ENCODE measurements around the gene KCP. TPM values are rescaled to one million over a fixed set of nuclear protein-coding genes. Genes with fewer than 3 reads are reported as not detected.

The KCP gene
- total RNA-seq, 1 experiment from 2014 or later = 0.68 TPM

GRCh38 chr7:128928159-128928813 is 17.8 kb upstream of the KCP start:
- Mint-ChIP-seq H3K36me3 (ENCODE audit: insufficient read depth, unreplicated experiment) (no peaks in the 10 kb centered on the region), H3K9me3 (ENCODE audit: unreplicated experiment) (no peaks in the 10 kb centered on the region), H3K27me3 (ENCODE audit: insufficient read depth, unreplicated experiment) (peaks cover 13% of the 10 kb centered on the region), H3K27ac (ENCODE audit: low read depth, unreplicated experiment) (no peak overlapping the region), H3K4me3 (ENCODE audit: unreplicated experiment) (no peak overlapping the region), H3K4me1 (ENCODE audit: insufficient read depth, unreplicated experiment) (no peaks in the 10 kb centered on the region)
- ChIA-PET CTCF (interaction anchor here (0.7 kb wide), 1 partner anchor 502 kb away, joined by 3 read pairs; no protein-coding TSS in a partner anchor), POLR2A (no interaction called here)
- intact Hi-C loops (cut with micrococcal nuclease) = no loop called here
- no peak for TF ChIP-seq CTCF (IDR thresholded peaks at IDR 0.05; ENCODE audit: unreplicated experiment)
- BruUV-seq (replicated peaks) = no TSS peak
- no peak for DNase-seq (ENCODE audit: unreplicated experiment)

- H3K9me3 Mint-ChIP-seq (ENCODE audit: unreplicated experiment) = no peaks in the 10 kb centered on the region
- H3K36me3 Mint-ChIP-seq (ENCODE audit: insufficient read depth, unreplicated experiment) = no peaks in the 10 kb centered on the region
- TF ChIP-seq CTCF (IDR thresholded peaks at IDR 0.05; ENCODE audit: unreplicated experiment) = no peak
- no peak overlapping the region for H3K27ac Mint-ChIP-seq (ENCODE audit: low read depth, unreplicated experiment)
- no peak for DNase-seq (ENCODE audit: unreplicated experiment)
- no peaks in the 10 kb centered on the region for H3K4me1 Mint-ChIP-seq (ENCODE audit: insufficient read depth, unreplicated experiment)
- BruUV-seq (replicated peaks) = no TSS peak
- ChIA-PET POLR2A (interaction anchor here (0.6 to 0.7 kb wide), 2 partner anchors 1256 to 1582 kb away, joined by 3 read pairs; no protein-coding TSS in a partner anchor), CTCF (interaction anchor here (0.6 to 0.7 kb wide), 3 partner anchors 166 to 779 kb away, joined by 3 to 4 read pairs (median 3); no protein-coding TSS in a partner anchor)
- intact Hi-C loops (cut with micrococcal nuclease) = no loop called here
- peaks cover 38% of the 10 kb centered on the region for H3K27me3 Mint-ChIP-seq (ENCODE audit: insufficient read depth, unreplicated experiment)
- no peak overlapping the region for H3K4me3 Mint-ChIP-seq (ENCODE audit: unreplicated experiment)
Observed at GRCh38 chr7:128924707-128925588, 14.4 kb upstream of the KCP start.

- no peak for DNase-seq (ENCODE audit: unreplicated experiment)
- Mint-ChIP-seq H3K9me3 (ENCODE audit: unreplicated experiment) (no peaks in the 10 kb centered on the region), H3K4me3 (ENCODE audit: unreplicated experiment) (no peak overlapping the region), H3K27ac (ENCODE audit: low read depth, unreplicated experiment) (no peak overlapping the region), H3K27me3 (ENCODE audit: insufficient read depth, unreplicated experiment) (peaks cover 52% of the 10 kb centered on the region), H3K4me1 (ENCODE audit: insufficient read depth, unreplicated experiment) (no peaks in the 10 kb centered on the region), H3K36me3 (ENCODE audit: insufficient read depth, unreplicated experiment) (no peaks in the 10 kb centered on the region)
- ChIA-PET POLR2A (interaction anchor here (0.9 kb wide), 1 partner anchor 15 kb away, joined by 4 read pairs; the partner anchor contains the start of gene IRF5), CTCF (interaction anchor here (0.6 to 1.1 kb wide), 3 partner anchors 9 to 40 kb away, joined by 3 read pairs; no protein-coding TSS in a partner anchor)
- BruUV-seq (replicated peaks) = no TSS peak
- TF ChIP-seq CTCF (IDR thresholded peaks at IDR 0.05; ENCODE audit: unreplicated experiment) = no peak
- intact Hi-C loops (cut with micrococcal nuclease) = no loop called here
Observed at GRCh38 chr7:128923411-128923800, 12.9 kb upstream of the KCP start.
